Measurements from ENCODE around the gene MPI.

MPI gene

GRCh38 chr15:74889883-74890664 lies at the start of gene MPI:
MPI (plus strand) TSS chr15:74890042; CDS start chr15:74890074, 32 bp downstream.
- peak; percentile 87 for DNase-seq (ENCODE audit: low read depth, low spot score)

- no peak for DNase-seq (ENCODE audit: low read depth, low spot score)
These were observed 48.7 kb upstream of the MPI start for GRCh38 chr15:74840851-74841775.

GRCh38 chr15:74841891-74842373 lies 47.9 kb upstream of the MPI start:
- DNase-seq (ENCODE audit: low read depth, low spot score) = no peak

GRCh38 chr15:74842581-74843444 lies 47.0 kb upstream of the MPI start, which contains the start of gene ULK3:
ULK3 (minus strand) TSS chr15:74843156; CDS start chr15:74843105, 51 bp downstream.
- peak; percentile 95 for DNase-seq (ENCODE audit: low read depth, low spot score)

GRCh38 chr15:74843445-74843828 lies 46.4 kb upstream of the MPI start:
- no peak for DNase-seq (ENCODE audit: low read depth, low spot score)

GRCh38 chr15:74843891-74844299 lies 45.9 kb upstream of the MPI start:
- DNase-seq (ENCODE audit: low read depth, low spot score) = no peak

- DNase-seq (ENCODE audit: low read depth, low spot score) = no peak
These were observed 45.3 kb upstream of the MPI start for GRCh38 chr15:74844319-74845207.

GRCh38 chr15:74845208-74845568 lies 44.7 kb upstream of the MPI start:
- DNase-seq (ENCODE audit: low read depth, low spot score) = no peak

GRCh38 chr15:74845581-74845980 lies 44.3 kb upstream of the MPI start:
- DNase-seq (ENCODE audit: low read depth, low spot score) = no peak

GRCh38 chr15:74847432-74847831 lies 42.4 kb upstream of the MPI start:
- DNase-seq (ENCODE audit: low read depth, low spot score) = no peak

GRCh38 chr15:74850393-74850792 lies 39.4 kb upstream of the MPI start:
- no peak for DNase-seq (ENCODE audit: low read depth, low spot score)

GRCh38 chr15:74851960-74852359 lies 37.9 kb upstream of the MPI start:
- DNase-seq (ENCODE audit: low read depth, low spot score) = peak; percentile 61

- no peak for DNase-seq (ENCODE audit: low read depth, low spot score)
These were observed 35.3 kb upstream of the MPI start for GRCh38 chr15:74854453-74855022.

GRCh38 chr15:74855857-74856256 lies 34.0 kb upstream of the MPI start:
- DNase-seq (ENCODE audit: low read depth, low spot score) = no peak

GRCh38 chr15:74856537-74856936 lies 33.3 kb upstream of the MPI start:
- no peak for DNase-seq (ENCODE audit: low read depth, low spot score)

GRCh38 chr15:74857082-74857655 lies 32.7 kb upstream of the MPI start:
- DNase-seq (ENCODE audit: low read depth, low spot score) = no peak

GRCh38 chr15:74857671-74858368 lies 32.0 kb upstream of the MPI start:
- no peak for DNase-seq (ENCODE audit: low read depth, low spot score)

- DNase-seq (ENCODE audit: low read depth, low spot score) = no peak
These were observed 31.5 kb upstream of the MPI start for GRCh38 chr15:74858369-74858740.

All from ELF-1 (cell line).